CD4-positive, alpha-beta T cell treated with Interleukin-6 for 4 hours (primary cell): ENCODE results near the gene SPSB1.

Experiments used
- DNase-seq: peaks from one replicate; pipeline ENCODE4 v3.0.0-alpha.2; 2020; ENCODE audit warnings: mixed read lengths

Gene SPSB1

GRCh38 chr1:9397997-9398526 lies 105.4 kb downstream of the SPSB1 start:
- no peak for DNase-seq

GRCh38 chr1:9399510-9400424 lies 107.1 kb downstream of the SPSB1 start:
- no peak for DNase-seq

- peak; percentile 64 for DNase-seq
Observed at GRCh38 chr1:9400425-9401079, 107.9 kb downstream of the SPSB1 start.

GRCh38 chr1:9401080-9401453 lies 108.4 kb downstream of the SPSB1 start:
- DNase-seq: no peak

GRCh38 chr1:9402256-9402616 lies 109.5 kb downstream of the SPSB1 start:
- no peak for DNase-seq

GRCh38 chr1:9402717-9403225 lies 110.1 kb downstream of the SPSB1 start:
- DNase-seq: no peak

- no peak for DNase-seq
Observed at GRCh38 chr1:9404117-9404914, 111.6 kb downstream of the SPSB1 start.

GRCh38 chr1:9406111-9406510 lies 113.4 kb downstream of the SPSB1 start:
- no peak for DNase-seq

- peak; percentile 16 for DNase-seq
Observed at GRCh38 chr1:9410737-9411297, 118.1 kb downstream of the SPSB1 start.

- peak; percentile 81 for DNase-seq
Observed at GRCh38 chr1:9413071-9413876, 120.6 kb downstream of the SPSB1 start.

- DNase-seq: no peak
Observed at GRCh38 chr1:9413877-9414213, 121.2 kb downstream of the SPSB1 start.

GRCh38 chr1:9416506-9416905 lies 123.8 kb downstream of the SPSB1 start:
- DNase-seq: no peak

GRCh38 chr1:9416918-9417500 lies 124.3 kb downstream of the SPSB1 start:
- DNase-seq: no peak

GRCh38 chr1:9417695-9418094 lies 125.0 kb downstream of the SPSB1 start:
- peak; percentile 71 for DNase-seq

GRCh38 chr1:9418851-9419250 lies 126.2 kb downstream of the SPSB1 start:
- DNase-seq: no peak
